ENCODE results near the gene LRRN3. TPM values are rescaled to one million over a fixed set of nuclear protein-coding genes. Genes with fewer than 3 reads are reported as not detected.

LRRN3 gene
- total RNA-seq, 1 donor from 2014 or later: 6.3 TPM

- Mint-ChIP-seq H3K4me1 (ENCODE audit: low read depth, unreplicated experiment) (peaks cover 40% of the 10 kb centered on the region), H3K27me3 (ENCODE audit: unreplicated experiment) (peaks cover 4% of the 10 kb centered on the region), H3K9me3 (ENCODE audit: unreplicated experiment) (peaks cover 6% of the 10 kb centered on the region), H3K27ac (ENCODE audit: unreplicated experiment) (peak overlapping the region; percentile 86), H3K36me3 (ENCODE audit: unreplicated experiment) (no peaks in the 10 kb centered on the region), H3K4me3 (ENCODE audit: unreplicated experiment) (peak overlapping the region; percentile 82)
- no peak for TF ChIP-seq CTCF (IDR thresholded peaks at IDR 0.05; ENCODE audit: partially characterized antibody, unreplicated experiment)
- DNase-seq: no peak
Observed at GRCh38 chr7:111092406-111093236, 1.7 kb downstream of the LRRN3 start.

- H3K4me1 Mint-ChIP-seq (ENCODE audit: low read depth, unreplicated experiment): peaks cover 44% of the 10 kb centered on the region
- no peak for TF ChIP-seq CTCF (IDR thresholded peaks at IDR 0.05; ENCODE audit: partially characterized antibody, unreplicated experiment)
- H3K4me3 Mint-ChIP-seq (ENCODE audit: unreplicated experiment): peak overlapping the region; percentile 82
- H3K27ac Mint-ChIP-seq (ENCODE audit: unreplicated experiment): no peak overlapping the region
- peaks cover 4% of the 10 kb centered on the region for H3K27me3 Mint-ChIP-seq (ENCODE audit: unreplicated experiment)
- H3K9me3 Mint-ChIP-seq (ENCODE audit: unreplicated experiment): peaks cover 6% of the 10 kb centered on the region
- no peak for DNase-seq
- H3K36me3 Mint-ChIP-seq (ENCODE audit: unreplicated experiment): no peaks in the 10 kb centered on the region
Observed at GRCh38 chr7:111093496-111093895, 2.6 kb downstream of the LRRN3 start.

- peak overlapping the region; percentile 12 for H3K4me3 Mint-ChIP-seq (ENCODE audit: unreplicated experiment)
- TF ChIP-seq CTCF (IDR thresholded peaks at IDR 0.05; ENCODE audit: partially characterized antibody, unreplicated experiment): no peak
- H3K36me3 Mint-ChIP-seq (ENCODE audit: unreplicated experiment): no peaks in the 10 kb centered on the region
- no peak for DNase-seq
- peaks cover 4% of the 10 kb centered on the region for H3K27me3 Mint-ChIP-seq (ENCODE audit: unreplicated experiment)
- H3K9me3 Mint-ChIP-seq (ENCODE audit: unreplicated experiment): peaks cover 6% of the 10 kb centered on the region
- H3K4me1 Mint-ChIP-seq (ENCODE audit: low read depth, unreplicated experiment): peaks cover 44% of the 10 kb centered on the region
- H3K27ac Mint-ChIP-seq (ENCODE audit: unreplicated experiment): no peak overlapping the region
Observed at GRCh38 chr7:111094419-111094818, 3.5 kb downstream of the LRRN3 start.

- peaks cover 34% of the 10 kb centered on the region for H3K4me1 Mint-ChIP-seq (ENCODE audit: low read depth, unreplicated experiment)
Observed at GRCh38 chr7:111096997-111097396, 6.1 kb downstream of the LRRN3 start.

More at GRCh38 chr7:111096997-111097396, 6.1 kb downstream of the LRRN3 start:
- Mint-ChIP-seq H3K4me3 (ENCODE audit: unreplicated experiment) (no peak overlapping the region), H3K9me3 (ENCODE audit: unreplicated experiment) (no peaks in the 10 kb centered on the region), H3K36me3 (ENCODE audit: unreplicated experiment) (no peaks in the 10 kb centered on the region), H3K27me3 (ENCODE audit: unreplicated experiment) (no peaks in the 10 kb centered on the region), H3K27ac (ENCODE audit: unreplicated experiment) (no peak overlapping the region)
- no peak for DNase-seq
- TF ChIP-seq CTCF (IDR thresholded peaks at IDR 0.05; ENCODE audit: partially characterized antibody, unreplicated experiment): no peak

All from glutamatergic neuron (in vitro differentiated cells).